Measurements from ENCODE around the gene SLC30A5.
"Not testable (repeated sequence)": the region's sequence is repeated elsewhere in the genome, so short reads cannot be mapped to it uniquely, and the experiment has no call there.

Gene SLC30A5

DNA sequence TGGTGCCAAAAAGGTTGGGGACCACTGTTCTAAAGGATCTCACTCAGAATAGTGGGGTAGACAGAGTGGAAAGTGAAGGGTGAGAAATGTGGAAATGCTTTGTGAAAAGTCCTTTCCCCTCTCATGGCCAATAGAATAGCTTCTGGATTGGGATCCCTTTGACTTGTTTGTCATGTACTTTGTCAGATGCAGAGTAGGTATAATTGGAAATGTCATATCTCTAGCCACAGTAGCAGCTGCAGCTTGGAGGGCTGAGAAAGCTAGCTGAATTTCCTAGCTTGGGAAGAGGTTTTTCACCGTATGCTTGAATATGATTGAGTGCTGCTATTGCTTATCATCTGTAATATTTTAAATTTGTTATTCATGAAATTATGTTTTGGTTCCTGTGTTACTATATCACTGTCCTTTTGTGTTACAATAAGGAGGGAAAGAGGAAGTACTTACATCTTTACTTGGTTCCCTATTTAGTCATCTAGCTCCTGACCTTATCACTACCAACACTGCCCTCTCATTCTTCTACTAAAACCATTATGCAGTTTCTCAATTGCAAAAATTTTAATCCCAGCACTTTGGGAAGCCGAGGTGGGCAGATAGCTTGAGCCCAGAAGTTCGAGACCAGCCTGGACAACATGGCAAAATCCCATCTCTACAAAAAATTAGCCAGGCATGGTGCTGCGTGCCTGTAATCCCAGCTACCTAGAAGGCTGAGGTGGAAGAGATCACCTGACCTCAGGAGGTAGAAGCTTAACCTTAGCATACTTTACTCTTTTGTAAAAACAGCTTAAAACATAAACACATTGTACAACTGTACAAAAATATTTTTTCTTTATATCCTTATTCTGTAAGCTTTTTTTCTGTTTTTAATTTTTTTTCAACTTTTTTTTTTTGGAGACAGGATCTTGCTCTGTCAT lies 12.4 kb downstream of the SLC30A5 start:
- DNase-seq (ENCODE audit: low read depth in 2 of 2), result no peak

DNA sequence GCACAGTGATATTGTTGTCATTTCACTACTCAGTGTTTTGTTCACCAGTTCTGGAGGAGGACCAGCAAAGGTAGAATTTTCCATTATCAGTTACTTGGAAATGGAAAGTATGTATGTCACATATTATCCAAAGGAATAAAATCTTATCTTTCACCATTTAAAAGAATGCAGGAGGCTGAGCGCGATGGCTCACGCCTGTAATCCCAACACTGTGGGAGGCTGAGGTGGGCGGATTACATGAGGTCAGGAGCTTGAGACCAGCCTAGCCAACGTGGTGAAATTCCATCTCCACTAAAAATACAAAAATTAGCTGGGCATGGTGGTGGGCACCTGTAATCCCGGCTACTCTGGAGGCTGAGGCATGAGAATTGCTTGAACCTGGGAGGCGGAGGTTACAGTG lies 14.6 kb downstream of the SLC30A5 start:
- DNase-seq (ENCODE audit: low read depth in 2 of 2), result not testable (repeated sequence)

DNA sequence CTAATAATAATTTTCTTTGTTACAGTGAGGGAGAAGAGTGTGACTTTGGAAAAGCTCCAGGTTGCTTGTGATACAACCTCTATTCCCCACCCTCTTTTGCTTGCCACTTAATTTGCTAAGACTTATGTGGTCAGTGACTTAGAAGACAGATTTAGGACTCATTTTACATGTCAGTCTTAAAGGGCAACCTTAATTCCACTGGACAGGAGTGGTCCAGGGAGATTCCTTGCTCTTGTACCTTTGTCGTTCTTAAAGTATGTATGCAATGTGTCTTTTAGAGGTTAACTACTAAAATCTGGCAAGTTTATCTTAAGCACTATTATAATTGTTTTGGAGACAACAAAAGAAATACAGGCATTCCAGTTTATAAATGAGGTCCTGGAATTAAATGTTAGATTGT lies 20.0 kb downstream of the SLC30A5 start:
- DNase-seq (ENCODE audit: low read depth in 2 of 2), result no peak

DNA sequence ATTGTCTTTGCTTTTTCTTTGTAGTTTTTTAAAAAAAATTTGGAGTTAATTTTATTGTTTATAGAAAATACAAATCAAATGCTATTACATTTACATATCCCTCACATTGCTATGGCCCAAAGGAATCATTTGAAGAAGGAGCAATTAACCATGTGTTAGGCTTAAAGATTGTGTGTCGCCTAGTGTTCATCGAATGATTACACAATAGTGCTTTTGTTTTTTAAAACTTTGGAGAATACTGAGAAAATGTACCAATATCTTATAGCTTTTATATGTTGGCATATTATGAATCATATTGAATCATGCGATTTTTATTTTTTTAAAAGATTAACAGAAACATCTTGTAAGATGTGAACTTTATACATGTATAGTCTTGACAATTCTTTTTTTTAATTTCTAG lies 21.7 kb downstream of the SLC30A5 start:
- DNase-seq (ENCODE audit: low read depth in 2 of 2), result no peak

DNA sequence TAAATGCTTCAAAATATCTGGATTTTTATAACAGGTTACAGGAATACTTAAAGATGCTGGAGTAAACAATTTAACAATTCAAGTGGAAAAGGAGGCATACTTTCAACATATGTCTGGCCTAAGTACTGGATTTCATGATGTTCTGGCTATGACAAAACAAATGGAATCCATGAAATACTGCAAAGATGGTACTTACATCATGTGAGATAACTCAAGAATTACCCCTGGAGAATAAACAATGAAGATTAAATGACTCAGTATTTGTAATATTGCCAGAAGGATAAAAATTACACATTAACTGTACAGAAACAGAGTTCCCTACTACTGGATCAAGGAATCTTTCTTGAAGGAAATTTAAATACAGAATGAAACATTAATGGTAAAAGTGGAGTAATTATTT lies 35.6 kb downstream of the SLC30A5 start:
- peak; percentile 49 to 52 for DNase-seq (ENCODE audit: low read depth in 2 of 2)

DNA sequence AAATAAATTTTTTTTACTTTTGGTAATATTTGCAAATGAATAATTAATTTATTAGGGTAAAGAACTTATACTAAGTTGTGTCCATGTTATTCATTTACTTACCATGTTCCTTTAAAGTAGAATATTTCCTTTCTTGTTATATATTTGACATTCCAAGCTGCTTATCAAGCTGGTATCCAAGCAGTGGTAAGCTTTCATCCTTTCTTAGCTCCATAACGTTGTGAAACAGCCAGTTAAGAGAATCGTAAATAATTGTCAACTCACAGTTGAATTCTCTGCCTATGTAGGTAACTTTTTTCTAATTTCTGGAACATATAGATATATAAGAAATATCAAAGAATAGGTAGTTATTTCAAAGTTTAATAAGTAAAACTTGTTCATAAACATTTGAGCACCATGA lies 36.4 kb downstream of the SLC30A5 start:
- DNase-seq (ENCODE audit: low read depth in 2 of 2), result no peak

DNA sequence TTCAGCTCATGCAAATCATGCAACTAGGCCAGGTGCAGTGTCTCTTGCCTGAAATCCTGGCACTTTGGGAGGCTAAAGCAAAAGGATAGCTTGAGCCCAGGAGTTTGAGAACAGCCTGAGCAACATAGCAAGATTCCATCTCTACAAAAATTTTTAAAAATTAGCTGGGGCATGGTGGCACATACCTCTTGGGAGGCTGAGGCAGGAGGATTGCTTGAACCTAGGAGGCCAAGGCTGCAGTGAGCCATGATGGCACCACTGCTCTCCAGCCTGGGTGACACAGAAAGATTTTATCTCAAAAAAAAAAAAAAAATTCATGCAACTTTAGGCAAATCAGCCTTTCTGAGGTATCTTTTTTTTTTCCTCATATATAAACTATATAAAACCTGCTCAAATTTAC lies 37.5 kb downstream of the SLC30A5 start:
- DNase-seq (ENCODE audit: low read depth in 2 of 2), result no peak

DNA sequence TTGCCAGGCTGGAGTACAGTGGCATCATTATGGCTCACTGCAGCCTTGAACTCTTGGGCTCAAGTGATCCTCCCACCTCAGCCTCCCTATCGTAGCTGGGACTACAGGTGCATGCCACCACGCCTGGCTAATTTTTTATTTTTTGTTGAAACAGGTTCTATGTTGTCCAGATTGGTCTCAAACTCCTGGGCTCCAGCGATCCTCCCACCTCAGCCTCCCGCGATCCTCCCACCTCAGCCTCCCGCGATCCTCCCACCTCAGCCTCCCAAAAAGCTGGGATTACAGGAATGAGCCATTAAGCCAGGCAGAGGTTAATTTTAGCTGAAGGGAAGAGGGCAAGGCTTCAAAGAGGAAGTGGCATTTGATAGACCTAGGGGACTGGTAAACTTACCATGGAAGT lies 40.3 kb downstream of the SLC30A5 start:
- no peak for DNase-seq (ENCODE audit: low read depth in 2 of 2)

DNA sequence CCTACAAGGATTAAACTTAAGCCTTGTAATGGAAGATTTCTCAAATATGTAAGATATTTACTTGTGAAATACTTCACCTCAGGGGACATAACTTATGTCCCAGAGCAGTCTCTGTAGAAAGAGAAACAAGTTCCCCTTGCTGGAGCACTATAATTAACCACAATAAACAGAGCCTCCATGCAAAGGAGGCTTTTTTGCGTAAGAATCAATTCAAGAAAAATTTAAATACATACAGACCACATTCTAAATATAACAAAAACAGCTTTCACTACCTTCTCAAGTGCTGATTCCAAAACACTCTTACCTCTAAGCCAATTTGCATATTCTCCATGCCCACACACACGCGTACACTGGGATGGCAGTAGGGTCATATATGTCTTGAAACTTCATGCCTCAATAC lies 42.5 kb downstream of the SLC30A5 start:
- peak; percentile 29 to 33 for DNase-seq (ENCODE audit: low read depth in 2 of 2)

DNA sequence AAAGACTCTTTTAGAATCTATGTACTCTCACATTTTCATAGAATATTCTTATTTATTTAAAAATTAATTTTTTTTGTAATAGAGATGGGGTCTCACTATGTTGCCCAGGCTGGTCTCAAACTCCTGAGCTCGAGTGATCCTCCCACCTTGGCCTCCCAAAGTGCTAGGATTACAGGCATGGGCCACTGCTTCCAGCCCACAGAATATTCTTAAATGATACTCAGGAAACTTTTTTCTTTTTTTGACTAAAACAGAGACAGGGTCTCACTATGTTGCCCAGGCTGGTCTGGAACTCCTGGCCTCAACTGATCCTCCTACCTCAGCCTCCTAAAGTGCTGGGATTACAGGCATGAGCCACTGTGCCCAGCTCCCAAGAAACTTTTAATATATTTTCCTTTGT lies 43.4 kb downstream of the SLC30A5 start:
- DNase-seq (ENCODE audit: low read depth in 2 of 2), result not testable (repeated sequence)

DNA sequence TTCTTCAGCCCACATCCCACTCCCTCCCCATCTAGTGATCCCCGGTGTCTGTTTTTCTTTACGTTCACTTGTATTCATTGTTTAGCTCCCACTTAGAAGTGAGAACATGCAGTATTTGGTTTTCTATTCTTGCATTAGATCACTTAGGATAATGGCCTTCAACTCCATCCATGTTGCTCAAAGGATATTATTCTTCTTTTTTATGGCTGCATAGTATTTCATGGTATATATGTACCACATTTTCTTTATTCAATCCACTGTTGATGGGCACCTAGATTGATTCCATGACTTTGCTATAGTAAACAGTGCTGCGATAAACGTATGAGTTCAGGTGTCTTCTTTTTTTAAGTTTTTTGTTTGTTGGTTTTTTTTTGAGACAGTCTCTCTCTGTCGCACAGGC lies 44.0 kb downstream of the SLC30A5 start:
- DNase-seq (ENCODE audit: low read depth in 2 of 2), result no peak

DNA sequence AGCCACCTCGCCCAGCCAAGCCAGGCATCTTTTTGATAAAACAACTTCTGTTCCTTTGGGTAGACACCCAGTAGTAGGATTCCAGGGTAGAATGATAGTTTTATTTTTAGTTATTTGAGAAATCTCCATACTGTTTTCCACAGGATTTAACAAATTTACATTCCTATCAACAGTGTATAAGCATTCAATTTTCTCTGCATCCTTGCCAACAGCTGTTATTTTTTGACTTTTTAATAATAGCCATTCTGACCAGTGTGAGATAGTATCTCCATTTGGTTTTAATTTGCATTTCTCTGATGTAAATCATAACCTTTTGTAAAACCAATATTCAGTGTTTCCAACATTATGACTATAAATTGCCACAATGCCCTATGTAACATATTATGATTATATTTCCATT lies 45.0 kb downstream of the SLC30A5 start:
- peak in 1 of 2 experiments; percentile 4 for DNase-seq (ENCODE audit: low read depth in 2 of 2)

DNA sequence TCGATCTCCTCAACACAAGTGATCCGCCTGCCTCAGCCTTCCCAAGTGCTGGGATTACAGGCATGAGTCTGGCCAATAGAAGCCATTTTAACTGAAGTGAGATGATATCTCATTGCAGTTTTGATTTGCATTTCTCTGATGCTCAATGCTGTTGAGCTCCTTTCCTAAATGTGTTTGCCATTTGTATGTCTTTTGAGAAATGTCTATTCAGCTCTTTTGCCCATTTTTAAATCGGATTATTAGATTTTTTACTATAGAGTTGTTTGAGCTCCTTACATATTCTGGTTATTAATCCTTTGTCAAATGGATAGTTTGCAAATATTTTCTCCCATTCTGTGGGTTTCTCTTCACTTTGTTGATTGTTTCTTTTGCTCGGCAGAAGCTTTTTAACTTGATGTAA lies 46.4 kb downstream of the SLC30A5 start:
- DNase-seq (ENCODE audit: low read depth in 2 of 2), result not testable (repeated sequence)

DNA sequence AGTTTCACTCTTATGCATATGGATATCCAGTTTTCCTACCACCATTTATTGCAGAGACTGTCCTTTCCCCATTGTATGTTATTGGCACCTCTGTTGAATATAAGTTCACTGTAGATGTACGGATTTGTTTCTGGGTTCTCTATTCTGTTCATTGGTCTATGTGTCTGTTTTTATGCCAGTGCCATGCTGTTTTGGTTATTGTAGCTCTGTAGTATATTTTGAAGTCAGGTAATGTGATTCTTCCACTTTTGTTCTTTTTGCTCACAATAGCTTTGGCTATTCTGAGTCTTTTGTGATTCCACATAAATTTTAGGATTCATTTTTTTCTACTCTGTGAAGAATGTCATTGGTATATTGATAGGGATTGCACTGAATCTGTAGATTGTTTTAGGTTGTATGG lies 47.0 kb downstream of the SLC30A5 start:
- no peak for DNase-seq (ENCODE audit: low read depth in 2 of 2)

DNA sequence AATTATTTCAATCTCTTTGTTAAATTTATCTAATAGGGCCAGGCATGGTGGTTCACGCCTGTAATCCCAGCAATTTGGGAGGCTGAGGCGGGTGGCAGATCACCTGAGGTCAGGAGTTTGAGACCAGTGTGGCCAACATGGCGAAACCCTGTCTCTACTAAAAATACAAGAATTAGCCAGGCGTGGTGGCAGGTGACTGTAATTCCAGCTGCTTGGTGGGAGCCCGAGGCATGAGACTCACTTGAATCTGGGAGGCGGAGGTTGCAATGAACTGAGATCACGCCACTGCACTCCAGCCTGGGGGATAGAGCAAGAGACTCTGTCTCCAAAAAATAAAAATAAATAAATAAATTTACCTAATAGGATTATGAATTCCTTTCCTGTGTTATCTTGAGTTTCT lies 54.8 kb downstream of the SLC30A5 start:
- DNase-seq (ENCODE audit: low read depth in 2 of 2), result not testable (repeated sequence)

DNA sequence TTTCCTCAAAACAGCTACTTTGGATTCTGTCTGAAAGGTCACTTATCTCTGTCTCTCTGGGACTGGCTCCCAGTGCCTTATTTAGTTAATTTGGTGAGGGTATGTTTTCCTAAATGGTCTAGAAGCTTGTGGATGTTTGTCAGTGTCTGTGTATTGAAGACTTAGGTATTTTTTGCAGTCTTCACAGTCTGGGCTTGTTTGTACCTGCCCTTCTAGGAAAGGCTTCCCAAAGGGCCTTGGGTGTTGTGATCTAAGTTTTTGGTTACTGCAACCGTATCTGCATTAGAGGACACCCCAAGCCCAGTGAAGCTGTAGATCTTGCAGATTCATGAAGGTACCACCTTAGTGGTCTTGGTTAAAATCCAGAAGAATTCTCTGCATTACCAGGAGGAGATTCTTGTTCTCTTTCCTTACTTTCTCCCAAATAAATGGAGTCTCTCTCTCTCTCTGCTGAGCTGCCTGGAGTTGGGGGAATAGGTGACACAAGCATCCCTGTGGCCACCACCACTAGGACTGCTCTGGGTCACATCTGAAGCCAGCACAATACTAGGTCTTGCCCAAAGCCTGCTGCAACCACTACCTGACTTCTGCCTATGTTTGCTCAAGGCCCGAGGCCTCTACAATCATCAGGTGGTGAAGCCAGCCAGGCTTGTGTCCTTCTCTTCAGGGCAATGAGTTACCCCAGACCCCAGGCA lies 55.3 kb downstream of the SLC30A5 start:
- DNase-seq (ENCODE audit: low read depth in 2 of 2), result no peak

DNA sequence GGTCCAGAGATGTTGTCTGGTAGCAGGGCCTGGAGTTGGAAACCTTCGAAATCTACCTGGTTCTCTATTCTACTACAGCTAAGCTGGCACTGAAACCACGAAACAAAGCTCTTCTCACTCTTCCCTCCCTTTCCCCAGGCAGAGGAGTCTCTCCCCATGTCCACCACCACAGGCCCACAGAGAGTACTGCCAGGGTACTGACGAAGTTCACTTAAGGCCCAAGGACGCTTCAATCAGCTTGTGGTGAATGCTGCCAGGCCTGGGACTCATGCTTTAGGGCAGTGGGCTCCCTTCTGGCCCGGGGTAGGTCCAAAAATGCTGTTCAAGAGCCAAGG lies 55.8 kb downstream of the SLC30A5 start:
- DNase-seq (ENCODE audit: low read depth in 2 of 2), result no peak

DNA sequence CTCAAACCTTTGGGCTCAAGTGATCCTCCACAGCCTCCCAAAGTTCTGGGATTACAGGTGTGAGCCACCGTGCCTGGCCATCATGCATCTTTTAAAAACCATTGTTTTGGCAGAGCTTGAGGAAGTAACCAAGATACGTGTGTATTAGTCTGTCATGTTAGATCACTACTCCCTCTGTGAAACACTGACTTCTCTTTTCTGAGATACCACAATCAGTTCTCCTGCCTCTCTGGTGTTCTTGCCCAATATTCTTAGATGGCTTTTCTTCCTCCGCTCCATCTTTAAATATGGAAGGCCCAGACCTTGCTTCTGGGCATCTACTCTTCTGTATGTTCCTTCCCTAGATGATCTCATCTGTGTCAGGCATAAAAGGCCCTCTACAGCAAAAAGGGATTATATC lies 58.9 kb downstream of the SLC30A5 start:
- DNase-seq (ENCODE audit: low read depth in 2 of 2), result no peak

DNA sequence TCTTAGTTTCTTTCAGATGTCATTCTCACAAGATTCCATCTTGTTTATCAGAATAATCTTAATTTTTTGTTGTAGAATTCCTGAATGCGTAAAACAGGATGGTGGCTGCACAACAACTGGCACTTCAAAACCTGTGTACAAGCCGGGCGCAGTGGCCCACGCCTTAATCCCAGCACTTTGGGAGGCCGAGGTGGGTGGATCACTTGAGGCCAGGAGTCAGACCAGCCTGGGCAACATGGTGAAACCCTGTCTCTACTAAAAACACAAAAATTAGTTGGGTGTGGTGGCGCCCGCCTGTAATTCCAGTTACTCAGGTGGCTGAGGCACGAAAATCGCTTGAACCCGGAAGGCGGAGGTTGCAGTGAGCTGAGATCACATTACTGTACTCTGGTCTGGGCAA lies 62.6 kb downstream of the SLC30A5 start:
- DNase-seq (ENCODE audit: low read depth in 2 of 2), result no peak

DNA sequence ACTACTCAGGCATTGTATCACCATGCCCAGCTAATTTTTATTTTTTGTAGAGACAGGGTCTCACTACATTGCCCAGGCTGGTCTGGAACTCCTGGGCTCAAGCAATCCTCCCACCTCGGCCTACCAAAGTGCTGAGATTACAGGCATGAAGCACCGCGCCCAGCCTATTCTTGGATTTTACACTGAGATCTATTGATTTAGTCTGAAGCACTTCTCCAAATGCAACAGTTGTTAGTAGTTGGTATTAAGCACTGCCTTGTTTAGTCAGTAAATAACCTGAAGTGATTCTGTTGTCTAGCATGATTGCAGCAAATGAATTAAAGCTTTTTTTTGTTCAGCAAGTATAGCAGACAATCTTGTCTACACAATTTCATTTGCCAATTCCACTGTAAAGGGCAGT lies 64.2 kb downstream of the SLC30A5 start:
- DNase-seq (ENCODE audit: low read depth in 2 of 2), result no peak

DNA sequence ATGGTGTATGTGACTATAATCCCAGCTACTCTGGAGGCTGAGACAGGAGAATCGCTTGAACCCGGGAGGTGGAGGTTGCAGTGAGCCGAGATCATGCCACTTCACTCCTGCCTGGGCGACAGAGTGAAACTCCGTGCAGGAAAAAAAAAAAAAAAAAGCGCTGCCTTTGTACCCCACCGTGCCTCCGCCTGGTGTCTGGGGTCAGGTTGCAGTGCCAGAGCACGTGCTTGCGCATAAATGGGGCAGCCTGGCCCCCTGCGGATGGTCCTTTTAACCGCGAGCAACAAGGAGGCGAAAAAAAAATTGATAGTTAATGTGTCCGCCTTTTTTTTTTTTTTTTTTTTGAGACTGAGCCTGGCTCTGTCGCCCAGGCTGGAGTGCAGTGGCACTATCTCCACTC lies 66.8 kb downstream of the SLC30A5 start:
- DNase-seq (ENCODE audit: low read depth in 2 of 2), result no peak

DNA sequence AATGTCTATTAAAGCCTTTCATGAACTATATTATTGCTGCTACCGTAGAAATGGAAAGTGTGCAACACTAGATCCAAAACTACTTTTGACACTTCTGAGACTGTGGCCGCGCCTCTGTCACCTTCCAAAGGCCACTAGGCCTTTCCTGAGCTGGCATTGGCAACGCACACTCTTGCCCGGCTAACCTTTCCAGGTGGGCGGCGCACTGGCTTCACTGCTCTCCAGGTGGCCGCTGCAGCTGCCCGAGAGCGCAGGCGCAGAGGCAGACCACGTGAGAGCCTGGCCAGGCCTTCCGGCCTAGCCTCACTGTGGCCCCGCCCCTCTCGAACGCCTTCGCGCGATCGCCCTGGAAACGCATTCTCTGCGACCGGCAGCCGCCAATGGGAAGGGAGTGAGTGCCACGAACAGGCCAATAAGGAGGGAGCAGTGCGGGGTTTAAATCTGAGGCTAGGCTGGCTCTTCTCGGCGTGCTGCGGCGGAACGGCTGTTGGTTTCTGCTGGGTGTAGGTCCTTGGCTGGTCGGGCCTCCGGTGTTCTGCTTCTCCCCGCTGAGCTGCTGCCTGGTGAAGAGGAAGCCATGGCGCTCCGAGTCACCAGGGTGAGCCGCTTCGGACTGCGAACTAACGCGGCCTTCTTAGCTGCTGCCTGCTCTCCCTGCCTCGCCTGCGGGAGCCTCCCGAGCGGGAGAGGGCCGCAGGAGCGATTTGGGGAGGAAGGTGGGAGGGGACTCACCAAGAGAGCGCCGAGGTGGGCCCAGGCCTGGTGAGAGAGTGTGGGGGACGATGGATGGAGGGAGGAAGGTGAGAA lies 73.1 kb downstream of the SLC30A5 start, which contains the start of gene CCNB1:
TSS of gene CCNB1 (plus strand) at position 465 of the 807 bp plus-strand sequence. CDS start at position 578, 113 bp downstream.
- DNase-seq (ENCODE audit: low read depth in 2 of 2), result peak; percentile 86 to 91
